ENCODE measurements around the gene PRR11.
"Not testable (repeated sequence)": the region's sequence is repeated elsewhere in the genome, so short reads cannot be mapped to it uniquely, and the experiment has no call there.

PRR11 gene

DNA sequence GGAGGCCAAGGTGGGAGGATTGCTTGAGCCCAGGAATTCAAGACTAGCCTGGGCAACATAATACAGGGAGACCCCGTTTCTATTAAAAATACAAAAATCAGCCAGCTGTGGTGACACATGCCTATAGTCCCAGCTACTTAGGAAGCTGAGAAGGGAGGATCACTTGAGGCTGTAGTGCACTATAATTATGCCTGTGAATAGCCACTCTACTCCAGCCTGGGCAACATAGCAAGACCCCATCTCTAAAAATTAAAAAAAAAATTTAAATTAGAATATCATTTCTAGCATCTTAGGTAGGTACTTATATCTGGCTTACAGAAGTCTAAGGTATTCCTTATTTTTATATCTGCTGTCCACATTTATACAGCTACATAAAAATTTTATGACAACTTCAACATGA is 46.8 kb downstream of the PRR11 start:
- DNase-seq (ENCODE audit: extremely low read depth in 1 of 2, low read depth in 1 of 2) = no peak

DNA sequence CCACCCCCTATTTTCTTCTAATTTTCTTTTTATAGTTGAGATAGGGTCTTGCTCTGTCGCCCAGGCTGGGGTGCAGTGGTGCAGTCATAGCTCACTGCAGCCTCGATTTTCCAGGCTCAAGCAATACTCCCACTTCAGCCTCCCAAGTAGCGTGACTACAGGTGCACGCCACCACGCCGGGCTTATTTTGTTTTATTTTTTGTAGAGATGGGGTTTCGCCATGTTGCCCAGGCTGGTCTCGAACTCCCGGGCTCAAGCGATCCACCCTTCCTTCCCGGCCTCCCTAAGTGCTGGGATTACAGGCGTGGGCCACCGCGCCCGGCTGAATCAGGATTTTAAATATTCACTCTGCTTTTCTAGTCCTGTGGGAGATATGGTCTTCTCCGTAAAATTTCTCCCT is 63.8 kb downstream of the PRR11 start:
- DNase-seq (ENCODE audit: extremely low read depth in 1 of 2, low read depth in 1 of 2) = no peak

DNA sequence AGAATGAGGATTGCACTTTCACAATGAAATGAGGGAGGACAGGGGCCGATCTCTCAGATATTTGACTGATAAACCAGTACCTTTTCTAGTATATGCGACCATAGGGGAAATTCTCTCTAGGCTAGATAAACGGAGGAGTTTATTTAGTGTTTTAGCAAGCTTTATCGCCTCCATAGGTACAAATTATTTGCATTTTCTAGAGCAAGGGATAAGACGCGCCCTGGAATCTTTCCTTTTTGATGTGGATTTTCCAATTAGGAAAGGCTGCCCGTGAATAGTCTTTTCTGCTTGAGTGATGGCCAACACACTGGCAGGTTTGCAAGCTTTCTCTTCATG is 64.4 kb downstream of the PRR11 start:
- DNase-seq (ENCODE audit: extremely low read depth in 1 of 2, low read depth in 1 of 2) = no peak

DNA sequence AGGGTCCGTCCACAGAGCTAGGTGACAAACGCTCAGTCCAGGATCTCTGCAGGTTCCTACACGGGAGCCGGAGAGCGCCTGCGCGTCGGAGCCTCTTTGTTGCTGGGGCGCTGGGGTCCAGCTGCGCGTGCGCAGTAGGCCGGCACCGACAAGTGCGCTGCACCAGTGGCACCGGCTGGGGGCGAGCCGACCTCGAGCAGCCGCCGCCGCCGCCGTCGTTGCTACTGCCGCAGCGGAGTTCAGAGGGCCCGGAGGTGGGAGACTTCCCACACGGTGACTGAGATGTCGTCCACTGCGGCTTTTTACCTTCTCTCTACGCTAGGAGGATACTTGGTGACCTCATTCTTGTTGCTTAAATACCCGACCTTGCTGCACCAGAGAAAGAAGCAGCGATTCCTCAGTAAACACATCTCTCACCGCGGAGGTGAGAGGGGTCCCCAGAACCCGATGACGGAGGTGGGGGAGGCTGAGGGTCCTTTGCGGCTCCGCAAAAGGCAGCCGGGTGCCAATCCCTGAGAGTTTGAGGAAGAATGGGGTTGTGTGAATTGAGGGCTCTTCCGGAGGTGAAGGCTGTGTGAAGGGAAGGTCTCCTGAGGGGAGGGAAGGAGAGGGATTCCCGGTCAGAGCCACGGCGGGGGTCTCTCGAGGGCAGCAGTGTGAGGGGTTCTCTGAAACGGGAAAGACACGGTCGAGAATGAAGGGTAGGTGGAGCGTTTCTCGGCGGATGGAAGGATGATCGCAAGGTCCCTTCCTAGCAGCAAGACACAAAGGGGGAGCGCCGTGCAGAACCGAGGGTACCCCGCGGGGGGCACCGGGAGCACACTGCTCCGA is 65.0 kb downstream of the PRR11 start, which contains the start of gene GDPD1:
TSS of gene GDPD1 (plus strand) at position 184 of the 831 bp plus-strand sequence. CDS start at position 283, 99 bp downstream.
- DNase-seq (ENCODE audit: extremely low read depth in 1 of 2, low read depth in 1 of 2) = peak; percentile 94 to 95

DNA sequence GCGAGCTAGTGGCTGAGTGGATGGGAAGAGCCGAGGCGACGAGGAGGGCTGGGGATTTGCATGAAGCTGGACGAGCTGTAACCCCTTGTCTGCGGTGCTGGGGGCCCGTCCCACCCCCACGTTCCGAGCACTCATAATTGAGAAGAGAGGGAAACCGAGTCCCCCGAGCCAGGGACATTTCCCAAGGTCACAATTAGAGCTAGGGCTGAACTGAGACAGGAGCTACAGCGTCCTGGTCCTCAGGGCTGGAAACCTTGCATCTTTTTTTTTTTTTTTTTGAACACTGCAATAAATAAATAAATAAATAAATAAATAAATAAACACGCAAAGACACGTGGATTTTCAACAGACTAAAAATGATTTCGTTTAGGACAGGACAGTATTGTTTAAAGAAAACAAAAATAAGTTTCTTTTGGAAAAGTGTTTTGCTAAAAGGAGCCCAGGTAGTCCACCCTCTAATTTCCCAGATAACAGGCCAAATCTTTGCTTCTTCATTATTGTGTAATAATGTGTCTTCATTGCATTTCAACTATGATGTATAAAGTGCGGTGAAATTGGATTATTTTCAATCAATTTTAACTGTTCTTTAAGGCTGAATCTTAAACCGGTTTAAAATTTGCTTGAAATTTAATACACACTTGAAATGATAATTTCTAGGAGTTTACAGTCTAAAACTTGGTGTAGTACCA is 65.8 kb downstream of the PRR11 start:
- DNase-seq (ENCODE audit: extremely low read depth in 1 of 2, low read depth in 1 of 2) = no peak

DNA sequence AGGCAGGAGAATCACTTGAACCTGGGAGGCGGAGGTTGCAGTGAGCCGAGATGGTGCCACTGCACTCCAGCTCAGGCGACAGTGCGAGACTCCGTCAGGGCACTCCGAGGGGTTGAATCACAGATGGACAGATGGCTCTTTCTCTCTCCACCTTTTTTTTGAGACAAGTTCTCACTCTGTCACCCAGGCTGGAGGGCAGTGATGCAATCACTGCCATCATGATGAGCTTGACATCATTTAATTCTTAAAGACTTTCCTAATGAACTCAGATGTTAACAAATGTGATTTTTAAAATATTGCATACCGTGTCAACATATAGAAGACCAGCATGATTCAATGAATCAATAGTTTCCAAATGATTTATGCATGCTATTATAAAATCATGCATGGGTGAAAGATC is 68.3 kb downstream of the PRR11 start:
- no peak for DNase-seq (ENCODE audit: extremely low read depth in 1 of 2, low read depth in 1 of 2)

DNA sequence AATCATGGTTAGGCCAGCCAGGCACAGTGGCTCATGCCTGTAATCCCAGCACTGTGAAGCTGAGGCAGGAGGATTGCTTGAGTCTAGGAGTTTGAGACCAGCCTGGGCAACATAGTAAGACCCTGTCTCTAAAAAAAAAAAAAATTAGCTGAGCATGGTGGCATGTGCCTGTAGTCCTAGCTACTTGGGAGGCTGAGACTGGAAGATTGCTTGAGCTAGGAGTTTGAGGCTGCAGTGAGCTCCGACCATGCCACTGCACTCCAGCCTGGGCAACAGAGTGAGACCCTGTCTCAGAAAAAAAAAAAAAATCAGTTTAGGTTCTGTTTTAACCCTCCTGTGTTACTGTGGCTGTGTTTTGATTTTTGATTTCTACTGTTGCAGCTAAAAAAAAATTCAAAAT is 73.0 kb downstream of the PRR11 start:
- not testable (repeated sequence) for DNase-seq (ENCODE audit: extremely low read depth in 1 of 2, low read depth in 1 of 2)

DNA sequence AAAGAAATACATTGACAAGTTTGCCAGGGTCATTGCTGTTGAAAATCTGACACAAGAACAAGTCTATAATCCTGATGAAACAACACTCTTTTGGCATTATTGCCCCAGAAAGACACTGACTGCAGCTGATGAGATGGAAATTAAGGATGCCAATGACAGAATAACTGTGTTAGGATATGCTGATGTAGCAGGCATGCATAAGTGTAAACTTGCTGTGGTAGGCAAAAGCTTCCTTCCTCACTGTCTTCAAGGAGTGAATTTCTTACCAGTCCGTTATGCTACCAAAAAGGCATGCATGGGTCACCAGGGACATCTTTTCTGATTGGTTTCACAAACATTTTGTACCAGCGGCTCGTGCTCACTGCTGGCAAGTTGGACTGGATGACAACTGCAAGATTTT is 75.2 kb downstream of the PRR11 start:
- DNase-seq (ENCODE audit: extremely low read depth in 1 of 2, low read depth in 1 of 2) = no peak

DNA sequence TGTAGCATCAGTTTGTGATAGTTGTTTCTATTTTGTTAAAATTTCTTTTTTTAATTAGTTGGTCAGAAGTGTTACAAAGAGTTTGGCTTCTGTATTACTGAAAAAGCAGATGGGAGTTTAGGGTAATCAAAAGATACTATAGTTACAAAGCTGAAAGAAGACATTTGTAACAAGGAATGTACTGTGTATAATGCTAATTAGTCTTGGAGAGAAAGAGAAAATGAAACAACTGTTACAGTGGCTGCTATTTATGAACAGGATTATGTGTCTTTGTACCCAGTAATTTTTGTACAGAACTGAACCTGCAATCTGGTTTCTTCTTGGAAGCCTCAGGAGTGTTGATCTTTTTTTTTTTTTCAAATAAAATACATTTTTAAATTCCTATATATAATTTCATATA is 79.1 kb downstream of the PRR11 start:
- no peak for DNase-seq (ENCODE audit: extremely low read depth in 1 of 2, low read depth in 1 of 2)

DNA sequence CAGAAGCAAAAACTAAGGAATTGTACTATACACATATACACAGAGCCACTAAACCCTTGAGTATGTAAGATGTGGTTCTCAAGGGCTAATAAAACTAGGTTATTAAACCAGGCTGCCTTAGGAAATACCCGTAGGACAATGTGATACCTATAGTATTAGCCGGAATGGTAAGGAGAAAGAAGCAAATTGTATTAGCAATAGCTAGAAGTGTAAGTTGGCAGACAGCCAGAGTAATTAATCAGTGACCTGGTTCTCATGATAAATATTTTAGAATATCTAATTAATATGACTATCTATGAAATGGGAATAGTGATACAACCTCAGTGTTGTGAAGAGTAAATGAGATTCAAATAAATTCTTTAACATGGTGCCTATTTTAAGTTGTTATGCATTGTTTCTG is 83.4 kb downstream of the PRR11 start:
- no peak for DNase-seq (ENCODE audit: extremely low read depth in 1 of 2, low read depth in 1 of 2)

DNA sequence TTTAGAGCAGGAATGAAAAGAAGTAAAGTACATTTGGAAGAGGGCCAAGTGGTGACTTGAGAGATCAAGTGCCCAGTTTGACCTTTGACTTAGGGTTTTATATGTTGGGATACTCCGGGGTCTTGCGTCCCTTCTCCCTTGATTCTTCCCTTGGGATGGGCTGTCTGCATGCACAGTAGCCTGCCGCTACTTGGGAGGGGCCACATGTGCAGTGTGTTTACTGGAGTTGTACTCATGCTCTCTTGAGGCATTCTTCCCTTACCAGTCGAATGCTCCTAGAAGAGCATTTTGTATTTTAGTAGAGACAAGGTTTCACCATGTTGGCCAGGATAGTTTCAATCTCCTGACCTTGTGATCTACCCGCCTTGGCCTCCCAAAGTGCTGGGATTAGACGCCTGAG is 88.5 kb downstream of the PRR11 start:
- DNase-seq (ENCODE audit: extremely low read depth in 1 of 2, low read depth in 1 of 2) = no peak

Data from stimulated activated CD8-positive, alpha-beta memory T cell treated with anti-CD3 and anti-CD28 coated beads, Interleukin-7, amount 100 ng/mL, for 48 hours (primary cell).